Fibroblast of lung (primary cell): ENCODE results near the gene PLAGL1. TPM values are rescaled to one million over a fixed set of nuclear protein-coding genes. Genes with fewer than 3 reads are reported as not detected.

Experiments used
- DNase-seq, 2 donors: peaks; one replicate each; pipeline versions ENCODE4 v3.0.0 to v3.0.0-alpha.2; 2010; ENCODE audit warnings: low read depth in 2 of 2
- H2AFZ ChIP-seq: 2 replicates; pipeline ENCODE4 v1.5.1; 2012; ENCODE audit warnings: low read length, control low read depth, inconsistent platforms
- H3K27ac ChIP-seq: 2 replicates; pipeline ENCODE4 v1.5.1; 2011; ENCODE audit warnings: low read length, control low read depth; ENCODE audit not compliant: insufficient read depth
- H3K27me3 ChIP-seq: 2 replicates; pipeline ENCODE4 v1.5.1; 2011; ENCODE audit warnings: mild to moderate bottlenecking, low read length; ENCODE audit not compliant: control insufficient read depth, insufficient read depth
- H3K36me3 ChIP-seq: 2 replicates; pipeline ENCODE4 v1.5.1; 2011; ENCODE audit warnings: low read length; ENCODE audit not compliant: control insufficient read depth, insufficient read depth
- H3K4me1 ChIP-seq: 2 replicates; pipeline ENCODE4 v1.5.1; 2011; ENCODE audit warnings: low read length; ENCODE audit not compliant: control insufficient read depth, insufficient read depth; ENCODE audit errors: extremely low read depth
- H3K4me2 ChIP-seq: 2 replicates; pipeline ENCODE4 v1.5.1; 2011; ENCODE audit warnings: low read length, control low read depth; ENCODE audit not compliant: insufficient read depth; ENCODE audit errors: extremely low read depth
- H3K4me3 ChIP-seq, 4 experiments: fragments of 200-600 bp in 1 of 4; sonication (generic) in 1 of 4; replicated peaks in 1 of 4; 2 replicates each; pipeline ENCODE4 v1.5.1; 2011 to 2016; ENCODE audit warnings: low read length in 4 of 4, low read depth in 3 of 4, mild to moderate bottlenecking in 3 of 4, control low read depth in 2 of 4, inconsistent platforms in 1 of 4, mixed read lengths in 1 of 4; ENCODE audit not compliant: insufficient read depth in 1 of 4; ENCODE audit errors: control extremely low read depth in 1 of 4
- H3K79me2 ChIP-seq: 2 replicates; pipeline ENCODE4 v1.5.1; 2012; ENCODE audit warnings: mild to moderate bottlenecking, low read length, inconsistent platforms; ENCODE audit not compliant: control insufficient read depth, insufficient read depth
- H3K9ac ChIP-seq: 2 replicates; pipeline ENCODE4 v1.5.1; 2011; ENCODE audit warnings: mild to moderate bottlenecking, low read length, control low read depth; ENCODE audit not compliant: insufficient read depth
- H3K9me3 ChIP-seq: 2 replicates; pipeline ENCODE4 v1.5.1; 2012; ENCODE audit warnings: low read depth, low read length; ENCODE audit not compliant: control insufficient read depth, insufficient read depth
- H4K20me1 ChIP-seq: 2 replicates; pipeline ENCODE4 v1.5.1; 2011; ENCODE audit warnings: low read length; ENCODE audit not compliant: control insufficient read depth, insufficient read depth; ENCODE audit errors: extremely low read depth
- EZH2 ChIP-seq: IDR thresholded peaks from 2 replicates; pipeline ENCODE4 v1.5.1; 2012; ENCODE audit warnings: low read length, control low read depth, mild to moderate bottlenecking; ENCODE audit errors: missing control alignments
- polyA plus RNA-seq, 2 donors: library from polyadenylated mRNA; depleted of rRNA in 1 of 2; stranded (reverse) in 1 of 2; unstranded in 1 of 2; fragments of >200 nt; gene quantifications; 2 replicates each; pipeline ENCODE4 v1.2.1, GENCODE V29; 2011 to 2012; ENCODE audit warnings: missing spikeins in 1 of 2
- total RNA-seq: library from RNA; depleted of rRNA; stranded (reverse); fragments of >200 nt; gene quantifications from 2 replicates; pipeline ENCODE4 v1.2.1, GENCODE V29; 2014
- TF ChIP-seq, protein P1 (sequence below), 2 donors: IDR thresholded peaks in 1 of 2; conservative IDR thresholded peaks in 1 of 2; 1 replicate in 1 of 2; 2 replicates in 1 of 2; pipeline ENCODE4 v1.5.1; 2011 to 2012; ENCODE audit warnings: low read length in 2 of 2, control low read depth in 1 of 2, inconsistent platforms in 1 of 2, low read depth in 1 of 2, mild to moderate bottlenecking in 1 of 2

The PLAGL1 gene
- total and polyA plus RNA-seq, 2 donors (not counting 1 experiment from before 2014, with no cell fraction given), result 11.4 to 24.2 TPM

DNA sequence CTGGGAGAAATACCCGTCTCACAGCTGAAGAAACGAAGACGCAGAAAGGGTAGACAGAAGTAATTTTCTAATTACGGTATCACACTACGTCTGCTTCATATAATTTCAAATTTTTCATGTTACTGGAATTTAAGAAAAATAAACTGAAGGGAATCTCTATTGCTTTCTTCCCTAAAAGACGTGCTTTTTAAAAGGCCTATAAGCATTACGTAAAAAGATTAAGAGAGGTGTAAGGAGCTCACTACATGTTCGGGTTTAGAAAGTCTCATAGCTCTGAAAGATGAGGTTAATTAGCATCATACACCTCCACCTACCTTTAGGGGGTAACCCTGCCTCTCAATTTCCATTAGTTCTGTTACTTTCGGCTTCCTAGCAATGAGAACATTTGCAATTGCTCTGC, 787 bp upstream of the PLAGL1 start:
- no peak for TF ChIP-seq EZH2
- TF ChIP-seq, protein P1, sequence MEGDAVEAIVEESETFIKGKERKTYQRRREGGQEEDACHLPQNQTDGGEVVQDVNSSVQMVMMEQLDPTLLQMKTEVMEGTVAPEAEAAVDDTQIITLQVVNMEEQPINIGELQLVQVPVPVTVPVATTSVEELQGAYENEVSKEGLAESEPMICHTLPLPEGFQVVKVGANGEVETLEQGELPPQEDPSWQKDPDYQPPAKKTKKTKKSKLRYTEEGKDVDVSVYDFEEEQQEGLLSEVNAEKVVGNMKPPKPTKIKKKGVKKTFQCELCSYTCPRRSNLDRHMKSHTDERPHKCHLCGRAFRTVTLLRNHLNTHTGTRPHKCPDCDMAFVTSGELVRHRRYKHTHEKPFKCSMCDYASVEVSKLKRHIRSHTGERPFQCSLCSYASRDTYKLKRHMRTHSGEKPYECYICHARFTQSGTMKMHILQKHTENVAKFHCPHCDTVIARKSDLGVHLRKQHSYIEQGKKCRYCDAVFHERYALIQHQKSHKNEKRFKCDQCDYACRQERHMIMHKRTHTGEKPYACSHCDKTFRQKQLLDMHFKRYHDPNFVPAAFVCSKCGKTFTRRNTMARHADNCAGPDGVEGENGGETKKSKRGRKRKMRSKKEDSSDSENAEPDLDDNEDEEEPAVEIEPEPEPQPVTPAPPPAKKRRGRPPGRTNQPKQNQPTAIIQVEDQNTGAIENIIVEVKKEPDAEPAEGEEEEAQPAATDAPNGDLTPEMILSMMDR (conservative IDR thresholded peaks at IDR 0.05 in 1 of 2, IDR thresholded peaks at IDR 0.05 in 1 of 2; ENCODE audit: low read depth in 1 of 2, low read length in 2 of 2), result no peak
- no peak for DNase-seq
- peaks cover 4% of the 10 kb centered on the region for H3K79me2 ChIP-seq
- no peak overlapping the region for H3K9ac ChIP-seq
- H3K27me3 ChIP-seq, result no peaks in the 10 kb centered on the region
- H2AFZ ChIP-seq, result no peak overlapping the region
- H4K20me1 ChIP-seq, result no peaks in the 10 kb centered on the region
- H3K4me2 ChIP-seq, result no peak overlapping the region
- no peaks in the 10 kb centered on the region for H3K9me3 ChIP-seq
- no peak overlapping the region for H3K4me3 ChIP-seq
- H3K4me1 ChIP-seq, result no peaks in the 10 kb centered on the region
- no peaks in the 10 kb centered on the region for H3K36me3 ChIP-seq
- no peak overlapping the region for H3K27ac ChIP-seq

- Histone ChIP-seq H3K9me3 (no peaks in the 10 kb centered on the region), H2AFZ (no peak overlapping the region), H3K4me2 (peak overlapping the region; percentile 25), H3K79me2 (peaks cover 4% of the 10 kb centered on the region), H3K4me1 (no peaks in the 10 kb centered on the region), H3K9ac (peak overlapping the region; percentile 39), H4K20me1 (no peaks in the 10 kb centered on the region), H3K27me3 (no peaks in the 10 kb centered on the region), H3K27ac (peak overlapping the region; percentile 84), H3K36me3 (no peaks in the 10 kb centered on the region), H3K4me3 (peak overlapping the region; percentile 64 to 89 (median 67))
- no peak for DNase-seq
- no peak for TF ChIP-seq EZH2
- TF ChIP-seq, protein P1 (conservative IDR thresholded peaks at IDR 0.05 in 1 of 2, IDR thresholded peaks at IDR 0.05 in 1 of 2; ENCODE audit: low read depth in 1 of 2, low read length in 2 of 2), result no peak
These were observed 460 bp downstream of the PLAGL1 start for GRCh38 chr6:144007478-144008119.

GRCh38 chr6:144006736-144007477, 1.2 kb downstream of the PLAGL1 start:
- TF ChIP-seq EZH2, result no peak
- TF ChIP-seq, protein P1 (conservative IDR thresholded peaks at IDR 0.05 in 1 of 2, IDR thresholded peaks at IDR 0.05 in 1 of 2; ENCODE audit: low read depth in 1 of 2, low read length in 2 of 2), result no peak
- Histone ChIP-seq H3K4me2 (peak overlapping the region; percentile 90), H2AFZ (peak overlapping the region; percentile 39), H3K9me3 (no peaks in the 10 kb centered on the region), H4K20me1 (no peaks in the 10 kb centered on the region), H3K27ac (peak overlapping the region; percentile 84), H3K4me3 (peak overlapping the region; percentile 64 to 89 (median 67)), H3K4me1 (no peaks in the 10 kb centered on the region), H3K79me2 (peaks cover 4% of the 10 kb centered on the region), H3K27me3 (no peaks in the 10 kb centered on the region), H3K9ac (peak overlapping the region; percentile 39), H3K36me3 (no peaks in the 10 kb centered on the region)
- peak; percentile 66 to 77 for DNase-seq
